Measurements from ENCODE around the gene AMZ1.
"Not testable (repeated sequence)": the region's sequence is repeated elsewhere in the genome, so short reads cannot be mapped to it uniquely, and the experiment has no call there.

Gene AMZ1

GRCh38 chr7:2692543-2692942, 4.5 kb downstream of the AMZ1 start:
- no peak for FAIRE-seq

- not testable (repeated sequence) for FAIRE-seq
Observed at GRCh38 chr7:2693420-2694121, 5.6 kb downstream of the AMZ1 start.

- FAIRE-seq, result not testable (repeated sequence)
Observed at GRCh38 chr7:2694122-2694436, 6.1 kb downstream of the AMZ1 start.

- FAIRE-seq, result no peak
Observed at GRCh38 chr7:2698581-2699288, 10.7 kb downstream of the AMZ1 start.

- FAIRE-seq, result no peak
Observed at GRCh38 chr7:2699289-2699620, 11.3 kb downstream of the AMZ1 start.

- no peak for FAIRE-seq
Observed at GRCh38 chr7:2700141-2700850, 12.3 kb downstream of the AMZ1 start.

GRCh38 chr7:2701424-2701823, 13.4 kb downstream of the AMZ1 start:
- no peak for FAIRE-seq

GRCh38 chr7:2701832-2702593, 14.0 kb downstream of the AMZ1 start:
- no peak for FAIRE-seq

- FAIRE-seq, result no peak
Observed at GRCh38 chr7:2702594-2702957, 14.6 kb downstream of the AMZ1 start.

GRCh38 chr7:2705371-2706096, 17.5 kb downstream of the AMZ1 start:
- no peak for FAIRE-seq

- no peak for FAIRE-seq
Observed at GRCh38 chr7:2706685-2707126, 18.7 kb downstream of the AMZ1 start.

GRCh38 chr7:2707481-2707880, 19.5 kb downstream of the AMZ1 start:
- no peak for FAIRE-seq

- FAIRE-seq, result no peak
Observed at GRCh38 chr7:2708041-2708440, 20.0 kb downstream of the AMZ1 start.

GRCh38 chr7:2708547-2709310, 20.7 kb downstream of the AMZ1 start:
- FAIRE-seq, result no peak

- no peak for FAIRE-seq
Observed at GRCh38 chr7:2709553-2710285, 21.7 kb downstream of the AMZ1 start.

GRCh38 chr7:2710286-2710655, 22.3 kb downstream of the AMZ1 start:
- no peak for FAIRE-seq

GRCh38 chr7:2710901-2711551, 23.0 kb downstream of the AMZ1 start:
- no peak for FAIRE-seq

GRCh38 chr7:2711895-2712675, 24.1 kb downstream of the AMZ1 start:
- no peak for FAIRE-seq

- FAIRE-seq, result no peak
Observed at GRCh38 chr7:2713370-2713769, 25.4 kb downstream of the AMZ1 start.

GRCh38 chr7:2713978-2714377, 26.0 kb downstream of the AMZ1 start:
- no peak for FAIRE-seq
